Neural progenitor cell (in vitro differentiated cells): ENCODE data around the gene F10.

Experiments used
- EZH2 ChIP-seq: fragments of 200-600 bp; sonication (generic); IDR thresholded peaks from 2 replicates; pipeline ENCODE4 v1.6.1; 2017; ENCODE audit warnings: antibody characterized with exemption, mild to moderate bottlenecking, moderate library complexity
- EZH2phosphoT487 ChIP-seq: fragments of 200-600 bp; sonication (generic); IDR thresholded peaks from 2 replicates; pipeline ENCODE4 v1.6.1; 2017; ENCODE audit warnings: antibody characterized with exemption
- TF ChIP-seq, protein P1 (sequence below): fragments of 200-600 bp; sonication (generic); IDR thresholded peaks from 2 replicates; pipeline ENCODE4 v1.5.1; 2017; ENCODE audit warnings: antibody characterized with exemption, mild to moderate bottlenecking

GRCh38 chr13:113122550-113123225, at the start of gene F10:
- TF ChIP-seq EZH2phosphoT487 (no peak), EZH2 (no peak)
- TF ChIP-seq, protein P1, sequence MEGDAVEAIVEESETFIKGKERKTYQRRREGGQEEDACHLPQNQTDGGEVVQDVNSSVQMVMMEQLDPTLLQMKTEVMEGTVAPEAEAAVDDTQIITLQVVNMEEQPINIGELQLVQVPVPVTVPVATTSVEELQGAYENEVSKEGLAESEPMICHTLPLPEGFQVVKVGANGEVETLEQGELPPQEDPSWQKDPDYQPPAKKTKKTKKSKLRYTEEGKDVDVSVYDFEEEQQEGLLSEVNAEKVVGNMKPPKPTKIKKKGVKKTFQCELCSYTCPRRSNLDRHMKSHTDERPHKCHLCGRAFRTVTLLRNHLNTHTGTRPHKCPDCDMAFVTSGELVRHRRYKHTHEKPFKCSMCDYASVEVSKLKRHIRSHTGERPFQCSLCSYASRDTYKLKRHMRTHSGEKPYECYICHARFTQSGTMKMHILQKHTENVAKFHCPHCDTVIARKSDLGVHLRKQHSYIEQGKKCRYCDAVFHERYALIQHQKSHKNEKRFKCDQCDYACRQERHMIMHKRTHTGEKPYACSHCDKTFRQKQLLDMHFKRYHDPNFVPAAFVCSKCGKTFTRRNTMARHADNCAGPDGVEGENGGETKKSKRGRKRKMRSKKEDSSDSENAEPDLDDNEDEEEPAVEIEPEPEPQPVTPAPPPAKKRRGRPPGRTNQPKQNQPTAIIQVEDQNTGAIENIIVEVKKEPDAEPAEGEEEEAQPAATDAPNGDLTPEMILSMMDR: no peak
